Ishikawa (cell line): ENCODE measurements around the gene NCOA1.

Experiments used
- CEBPB ChIP-seq: IDR thresholded peaks from 2 replicates; pipeline ENCODE4 v1.6.1; 2012
- CREB1 ChIP-seq: IDR thresholded peaks from 2 replicates; pipeline ENCODE4 v1.6.1; 2012; ENCODE audit warnings: low read depth
- EGR1 ChIP-seq: IDR thresholded peaks from 2 replicates; pipeline ENCODE4 v1.6.1; 2012
- EP300 ChIP-seq: IDR thresholded peaks from 2 replicates; pipeline ENCODE4 v1.6.1; 2012; ENCODE audit warnings: borderline replicate concordance
- FOXM1 ChIP-seq: IDR thresholded peaks from 2 replicates; pipeline ENCODE4 v1.6.1; 2012; ENCODE audit warnings: low read depth, borderline replicate concordance
- MAX ChIP-seq: IDR thresholded peaks from 2 replicates; pipeline ENCODE4 v1.6.1; 2012
- NFIC ChIP-seq: IDR thresholded peaks from 2 replicates; pipeline ENCODE4 v1.6.1; 2012
- RAD21 ChIP-seq: IDR thresholded peaks from 2 replicates; pipeline ENCODE4 v1.6.1; 2012; ENCODE audit warnings: low read depth
- REST ChIP-seq: IDR thresholded peaks from 2 replicates; pipeline ENCODE4 v1.6.1; 2012; ENCODE audit warnings: low read depth, mild to moderate bottlenecking
- TAF1 ChIP-seq: IDR thresholded peaks from 2 replicates; pipeline ENCODE4 v1.6.1; 2012; ENCODE audit warnings: low read depth, mild to moderate bottlenecking
- TCF12 ChIP-seq: IDR thresholded peaks from 2 replicates; pipeline ENCODE4 v1.6.1; 2012; ENCODE audit warnings: low read depth
- TEAD4 ChIP-seq: IDR thresholded peaks from 2 replicates; pipeline ENCODE4 v1.6.1; 2012
- USF1 ChIP-seq: IDR thresholded peaks from 2 replicates; pipeline ENCODE4 v1.6.1; 2012
- YY1 ChIP-seq: IDR thresholded peaks from 2 replicates; pipeline ENCODE4 v1.6.1; 2012; ENCODE audit warnings: low read depth
- ZBTB7A ChIP-seq: IDR thresholded peaks from 2 replicates; pipeline ENCODE4 v1.6.1; 2012; ENCODE audit warnings: low read depth

Gene NCOA1

GRCh38 chr2:24707143-24707542 is 216.1 kb downstream of the NCOA1 start:
- TF ChIP-seq REST (no peak), CREB1 (no peak), FOXM1 (no peak), USF1 (no peak)

GRCh38 chr2:24708537-24709152 is 217.6 kb downstream of the NCOA1 start:
- TF ChIP-seq USF1 (no peak), RAD21 (no peak), TCF12 (no peak), TAF1 (no peak), NFIC (no peak), EGR1 (no peak)

- no peak for TF ChIP-seq CEBPB
- no peak for TF ChIP-seq EGR1
- no peak for TF ChIP-seq REST
- TF ChIP-seq USF1 = no peak
- no peak for TF ChIP-seq CREB1
- TF ChIP-seq YY1 = no peak
- no peak for TF ChIP-seq TEAD4
- no peak for TF ChIP-seq NFIC
- no peak for TF ChIP-seq TAF1
- TF ChIP-seq TCF12 = no peak
Observed at GRCh38 chr2:24710806-24711205, 219.8 kb downstream of the NCOA1 start.

- TF ChIP-seq EP300 = no peak
- TF ChIP-seq YY1 = no peak
- no peak for TF ChIP-seq ZBTB7A
- no peak for TF ChIP-seq USF1
- no peak for TF ChIP-seq MAX
- no peak for TF ChIP-seq EGR1
- TF ChIP-seq FOXM1 = no peak
- TF ChIP-seq NFIC = no peak
- no peak for TF ChIP-seq RAD21
Observed at GRCh38 chr2:24711865-24712264, 220.8 kb downstream of the NCOA1 start.

- TF ChIP-seq EGR1 (no peak), CREB1 (no peak), MAX (no peak), TEAD4 (no peak), EP300 (no peak), USF1 (no peak), YY1 (no peak), ZBTB7A (no peak), TCF12 (no peak), REST (no peak), NFIC (no peak), RAD21 (no peak), FOXM1 (no peak), TAF1 (no peak), CEBPB (no peak)
Observed at GRCh38 chr2:24712296-24712695, 221.2 kb downstream of the NCOA1 start.
